Endometrial microvascular endothelial cells (primary cell): ENCODE measurements around the gene CELF2. TPM values are rescaled to one million over a fixed set of nuclear protein-coding genes. Genes with fewer than 3 reads are reported as not detected.

Source experiments
- in situ Hi-C: cut with HindIII; loops from 2 replicates; pipeline ENCODE4 v1.10.0; 2017; ENCODE audit warnings: low sequenced_read_pairs, low pct_unique_long_range_greater_than_20kb; ENCODE audit errors: inconsistent ontology term
- total RNA-seq: library from RNA; depleted of rRNA; stranded (reverse); fragments of >200 nt; gene quantifications from one replicate; pipeline ENCODE4 v1.2.3, GENCODE V29; 2015; ENCODE audit errors: inconsistent ontology term

CELF2 gene
- total RNA-seq, 1 donor from 2014 or later: 2.5 TPM

DNA sequence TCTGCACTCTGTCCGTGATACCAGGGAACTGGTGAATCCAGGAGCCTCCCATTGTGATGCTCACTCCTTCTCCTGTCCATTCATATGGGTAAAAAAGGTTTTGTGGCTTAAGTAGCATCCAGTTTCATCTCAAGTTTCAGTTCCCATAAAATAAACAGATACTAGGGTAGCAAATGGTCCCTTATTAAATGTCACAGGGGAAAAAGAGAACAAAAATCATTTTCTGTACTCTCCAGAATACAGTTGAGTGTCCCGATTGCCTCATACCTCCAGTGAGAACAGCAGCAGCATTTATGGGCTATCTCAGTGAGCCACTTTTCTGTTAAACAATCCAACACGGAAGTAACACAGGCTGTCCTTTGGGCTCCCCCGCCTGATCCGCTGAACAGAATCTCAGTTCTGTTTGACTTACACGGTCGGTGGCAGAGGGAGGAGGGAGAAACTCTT lies 179.6 kb downstream of the CELF2 start:
- in situ Hi-C loops: no loop called here

GRCh38 chr10:11197878-11198277 lies 180.2 kb downstream of the CELF2 start:
- in situ Hi-C loops: no loop called here

GRCh38 chr10:11201911-11202310 lies 184.2 kb downstream of the CELF2 start:
- in situ Hi-C loops: no loop called here

- in situ Hi-C loops: no loop called here
Observed at GRCh38 chr10:11204351-11204942, 186.8 kb downstream of the CELF2 start.

DNA sequence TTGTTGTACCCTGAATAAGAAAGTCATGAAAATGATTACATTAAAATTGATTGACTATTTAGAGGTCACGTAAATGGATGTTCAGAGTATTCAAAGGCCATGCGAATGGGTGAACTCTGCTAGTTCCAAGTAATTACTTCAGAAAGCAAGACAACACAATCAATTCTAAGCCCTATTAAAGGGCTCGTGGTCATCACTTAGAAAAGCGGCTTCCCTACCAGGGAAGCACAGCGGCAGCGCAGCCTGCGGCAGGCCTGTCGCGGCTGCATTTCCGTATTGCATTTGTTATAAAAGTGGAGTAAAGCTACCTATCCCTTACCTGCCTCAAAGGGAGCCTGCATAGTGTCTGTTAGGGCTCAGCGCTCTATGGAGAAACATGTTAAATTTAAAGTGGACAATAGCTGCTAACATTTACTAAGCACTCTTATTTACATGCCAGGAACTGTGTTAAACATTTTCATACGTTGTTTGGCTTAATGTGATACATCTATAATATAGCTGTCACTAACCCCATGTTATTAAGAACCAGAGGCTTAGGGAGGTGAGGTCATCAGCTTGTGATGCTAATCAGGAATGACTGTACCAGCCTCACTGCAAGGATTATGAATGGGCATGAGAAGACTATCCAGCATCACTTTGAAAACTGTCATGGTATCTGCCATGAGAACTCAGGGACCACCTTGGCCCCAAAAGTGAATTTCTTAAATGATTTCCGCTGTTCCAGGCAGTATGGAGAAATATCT lies 187.5 kb downstream of the CELF2 start:
- in situ Hi-C loops: no loop called here

GRCh38 chr10:11206676-11207559 lies 189.2 kb downstream of the CELF2 start:
- in situ Hi-C loops: no loop called here

DNA sequence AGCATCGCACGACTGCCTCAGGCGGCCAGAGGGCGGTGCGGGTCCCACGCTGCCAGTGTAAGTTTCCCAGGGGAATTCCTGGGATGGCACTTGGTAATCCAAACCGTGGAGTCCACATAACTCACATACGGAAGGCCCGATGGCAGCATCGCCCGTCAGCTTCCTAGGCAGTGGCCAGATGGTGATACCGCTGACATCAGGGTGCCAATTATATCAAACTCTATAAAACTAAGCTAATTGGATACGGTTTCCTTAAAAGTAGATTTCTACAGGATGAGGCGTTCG lies 189.8 kb downstream of the CELF2 start:
- in situ Hi-C loops: no loop called here

DNA sequence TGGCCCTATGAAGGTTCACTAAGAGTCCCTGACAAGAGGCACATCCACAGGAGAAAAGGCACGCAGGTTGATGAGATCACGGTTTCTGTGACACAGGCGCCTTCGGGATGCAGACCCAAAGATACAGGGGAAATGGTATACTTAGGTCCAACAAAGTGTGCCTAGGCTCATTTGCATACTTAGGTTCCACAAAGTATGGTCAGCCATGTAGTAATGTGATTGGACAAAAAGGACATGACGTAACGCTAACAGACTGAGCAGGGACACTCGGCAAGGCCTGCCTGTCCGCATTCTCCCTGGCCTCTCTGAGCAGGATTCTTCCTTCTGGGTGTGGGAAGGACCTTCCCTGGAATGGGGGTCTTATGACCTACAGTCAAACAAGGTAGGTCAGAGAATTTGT lies 190.6 kb downstream of the CELF2 start:
- in situ Hi-C loops: no loop called here

DNA sequence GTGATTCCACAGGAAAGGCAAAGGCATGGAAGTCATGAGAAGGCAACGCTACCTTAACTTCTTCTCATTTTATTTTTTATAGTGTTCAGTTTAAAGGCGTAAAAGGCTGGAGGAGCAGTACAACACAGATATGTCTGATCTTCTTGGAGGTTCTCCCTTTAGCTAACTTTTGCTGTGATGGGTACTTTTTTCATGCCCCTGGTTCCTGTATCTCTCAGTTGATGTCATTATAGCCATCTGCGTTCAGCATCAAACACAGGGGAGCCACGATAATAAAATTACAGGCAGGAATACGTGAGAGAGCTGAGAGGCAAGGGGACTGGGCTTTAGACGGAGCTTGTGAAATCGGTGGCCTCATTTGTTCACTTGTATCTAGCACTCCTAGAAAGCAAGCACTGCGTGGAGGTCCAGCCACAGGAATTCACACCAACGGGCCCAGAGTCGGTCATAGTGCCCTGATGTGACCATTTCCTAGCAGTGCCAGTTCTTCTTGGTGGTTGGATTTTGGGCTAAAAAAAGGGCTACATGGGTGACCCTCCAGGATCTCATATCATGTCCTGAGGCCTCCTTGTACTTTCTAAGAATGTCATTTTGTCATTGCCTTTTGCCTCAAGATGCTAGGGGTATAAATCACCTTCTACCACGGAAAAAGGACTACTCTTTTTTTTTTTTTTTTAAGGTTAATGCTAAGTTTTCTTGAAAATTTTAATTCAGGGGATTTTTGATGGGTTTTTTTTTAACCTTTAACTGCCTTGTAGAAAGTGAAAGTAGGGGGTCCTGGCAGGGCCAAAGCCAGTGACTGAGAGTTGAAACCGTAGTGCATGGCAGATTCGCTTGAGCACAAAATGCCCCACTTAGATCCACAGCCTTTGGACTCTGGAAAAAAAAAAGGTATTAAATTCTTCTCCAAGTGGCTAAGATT lies 191.5 kb downstream of the CELF2 start:
- in situ Hi-C loops: no loop called here

DNA sequence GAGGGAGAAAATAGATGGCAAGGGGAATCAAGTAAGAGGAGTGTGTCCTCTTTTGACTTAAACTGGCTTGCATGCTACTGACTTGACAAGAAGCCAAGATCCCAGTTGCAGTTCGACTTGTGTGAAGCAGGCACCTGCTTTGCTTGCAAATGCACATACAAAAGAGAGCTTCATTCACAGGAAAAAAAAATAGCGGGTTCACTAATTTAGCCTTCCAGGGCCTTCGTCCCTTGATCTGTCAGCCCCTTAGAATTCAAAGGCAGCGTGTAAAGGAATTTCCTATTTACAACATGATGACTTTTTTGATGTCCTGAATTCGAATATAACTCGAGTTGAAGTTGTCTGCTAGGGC lies 192.1 kb downstream of the CELF2 start:
- in situ Hi-C loops: no loop called here

GRCh38 chr10:11210211-11210922 lies 192.7 kb downstream of the CELF2 start:
- in situ Hi-C loops: no loop called here

DNA sequence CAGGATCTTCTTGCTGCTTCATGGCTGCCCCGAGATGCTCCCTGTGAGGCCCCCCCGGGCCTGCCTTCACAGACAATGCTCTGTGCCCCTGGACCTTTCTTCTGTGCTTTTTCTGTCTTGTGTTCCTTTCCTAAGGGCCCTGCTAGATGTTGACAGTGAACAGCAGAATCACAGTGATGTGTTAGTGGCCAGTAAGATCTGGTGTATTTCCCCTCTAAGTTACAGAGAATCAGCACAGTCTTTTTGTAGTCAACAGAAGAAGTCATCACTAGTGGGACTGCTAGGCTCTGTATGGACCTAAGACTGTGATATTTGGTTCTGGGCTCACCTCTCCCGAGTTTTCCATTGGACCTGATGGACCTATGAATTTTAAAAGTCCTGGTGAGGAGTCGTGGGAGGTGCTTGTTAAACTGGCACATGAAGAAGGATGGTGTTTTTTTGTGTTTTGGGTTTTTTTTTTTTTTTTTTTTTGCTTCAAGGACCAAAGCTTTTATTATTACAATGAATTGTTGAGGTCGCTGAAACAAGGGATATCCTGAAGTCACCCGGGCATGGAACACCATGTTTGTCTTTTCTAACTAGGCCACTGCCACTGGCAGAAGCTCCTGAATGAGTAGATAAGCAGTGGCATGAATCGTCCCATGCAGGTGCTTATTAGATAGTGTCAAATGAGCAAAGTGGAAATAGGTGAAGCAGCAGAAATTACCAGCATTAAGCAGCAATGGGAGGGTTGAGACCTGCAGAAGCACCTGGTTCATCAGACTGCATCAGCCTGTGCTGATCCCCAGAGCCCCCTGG lies 194.8 kb downstream of the CELF2 start:
- in situ Hi-C loops: no loop called here

DNA sequence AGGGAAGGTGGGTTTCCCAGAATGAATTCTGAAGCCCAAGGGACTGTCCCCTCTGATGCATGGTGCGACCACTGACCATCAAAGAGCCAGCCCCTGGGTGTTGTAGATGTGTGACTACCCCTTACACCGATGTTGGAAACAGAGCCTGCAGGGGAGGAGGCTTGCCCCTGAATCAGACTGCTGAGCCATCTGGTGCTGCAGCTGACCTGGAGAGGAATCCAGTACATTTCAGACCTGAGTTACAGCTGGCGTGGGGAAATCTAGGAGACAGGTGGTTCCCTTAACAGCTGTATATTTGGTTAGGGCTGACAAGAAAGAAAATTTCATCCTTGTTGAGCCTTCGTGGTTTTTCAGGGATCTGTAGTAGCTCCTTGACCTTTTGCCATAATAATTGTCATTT lies 195.5 kb downstream of the CELF2 start:
- in situ Hi-C loops: no loop called here

DNA sequence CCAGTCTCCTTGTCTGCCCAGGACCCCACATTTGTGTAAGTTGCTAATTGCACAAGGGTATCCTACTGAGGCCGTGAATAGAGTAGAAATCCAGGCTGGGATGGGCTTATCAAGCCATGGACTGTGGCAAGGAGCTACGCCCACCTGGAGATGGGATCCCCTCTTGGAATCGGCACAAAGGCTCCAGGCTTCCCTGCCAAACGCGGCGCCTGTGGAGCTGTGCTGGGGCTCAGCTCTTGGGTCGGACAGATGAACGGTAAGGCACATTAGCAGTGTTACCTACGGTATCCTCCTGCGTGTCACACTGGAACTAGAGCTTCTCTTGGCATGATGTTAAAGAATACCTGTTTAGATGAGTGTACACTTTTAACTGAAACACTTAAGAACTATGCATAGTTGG lies 196.7 kb downstream of the CELF2 start:
- in situ Hi-C loops: no loop called here

DNA sequence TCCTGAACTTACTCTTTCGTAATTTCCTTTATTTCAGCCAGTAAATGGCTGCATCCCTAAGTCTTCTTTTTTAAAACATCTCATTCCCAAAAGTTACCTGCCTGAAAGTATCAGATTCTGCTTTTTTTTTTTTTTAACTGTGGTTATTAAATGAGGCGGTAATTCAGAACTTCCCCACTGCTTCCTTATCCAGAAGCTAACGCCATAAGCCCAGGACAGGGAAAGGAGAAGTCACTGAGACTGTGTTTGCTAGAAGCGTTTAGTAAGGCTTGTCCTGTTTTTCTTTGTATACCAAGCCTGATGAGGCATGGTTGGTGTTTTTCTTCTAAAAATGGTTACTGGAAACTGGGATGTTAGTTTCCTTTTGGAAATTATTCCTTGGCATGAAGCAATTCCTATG lies 197.8 kb downstream of the CELF2 start:
- in situ Hi-C loops: no loop called here

DNA sequence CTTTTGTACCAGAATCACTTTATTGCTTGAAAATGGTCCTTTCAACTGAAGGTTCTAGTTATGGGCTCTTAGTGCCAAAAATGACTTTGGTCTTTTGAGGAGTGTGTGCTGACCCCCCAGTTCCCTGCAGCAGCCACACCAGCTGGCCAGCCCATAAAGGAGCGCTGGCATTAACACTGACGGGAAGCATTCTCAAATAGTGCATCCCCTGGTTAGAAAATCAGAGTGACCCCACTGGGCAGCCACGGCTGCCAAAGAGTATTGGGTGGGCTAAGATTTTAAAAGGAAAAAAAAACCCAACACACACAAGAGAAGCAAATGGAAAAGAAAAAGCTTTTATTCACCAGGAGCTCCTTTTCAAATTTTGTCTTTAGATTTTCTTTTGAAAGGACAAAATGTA lies 199.8 kb downstream of the CELF2 start:
- in situ Hi-C loops: no loop called here

DNA sequence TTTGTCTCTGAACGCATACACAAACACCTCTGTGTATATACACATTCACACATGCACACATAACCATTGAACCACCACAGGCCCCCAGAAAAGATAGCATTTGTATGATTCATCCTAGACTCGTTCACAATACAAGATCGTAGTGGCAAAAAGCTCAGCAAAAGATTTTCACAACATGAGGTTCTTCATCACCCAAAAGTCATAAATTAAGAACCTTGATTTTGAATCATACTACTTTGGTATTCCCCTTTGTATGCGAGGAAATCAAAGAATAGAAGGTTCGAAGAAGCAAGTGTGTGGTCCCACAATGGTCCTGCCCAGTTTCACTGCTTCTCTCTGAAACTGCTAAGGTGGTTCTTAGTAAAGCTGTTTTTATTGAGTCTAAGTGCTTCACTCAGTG lies 200.7 kb downstream of the CELF2 start:
- in situ Hi-C loops: no loop called here

DNA sequence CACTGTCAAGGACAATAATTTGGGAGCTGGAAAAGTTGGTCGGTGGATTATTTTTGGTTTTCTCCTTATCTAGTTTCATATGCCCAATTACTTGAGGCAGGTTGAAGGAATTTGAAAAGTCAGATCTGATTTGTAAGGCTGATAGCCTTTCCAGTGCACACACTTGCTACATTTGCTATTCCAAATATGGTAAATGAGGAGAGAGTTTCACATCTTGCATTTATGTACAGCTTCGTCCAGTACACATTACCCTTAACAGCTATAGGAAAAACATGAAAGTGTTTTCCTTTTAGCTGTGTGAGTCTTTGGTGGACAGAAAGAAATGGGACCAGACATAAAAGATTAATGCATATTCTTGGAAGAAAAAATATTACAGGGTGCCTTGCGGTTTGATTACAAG lies 201.8 kb downstream of the CELF2 start:
- in situ Hi-C loops: no loop called here
